GM19468 (cell line): Measurements from ENCODE around the gene CNTN1.

Experiments
- ATAC-seq: cut with Tn5 transposase; IDR thresholded peaks from one replicate; pipeline ENCODE4 v1.9.1; 2021; ENCODE audit warnings: mild to moderate bottlenecking, moderate library complexity, moderate number of reproducible peaks; ENCODE audit not compliant: unreplicated experiment; ENCODE audit errors: extremely low read depth

The CNTN1 gene

GRCh38 chr12:40831916-40832315 lies 139.7 kb downstream of the CNTN1 start:
- ATAC-seq, result no peak

GRCh38 chr12:40832668-40833067 lies 140.4 kb downstream of the CNTN1 start:
- no peak for ATAC-seq

GRCh38 chr12:40833818-40834217 lies 141.6 kb downstream of the CNTN1 start:
- no peak for ATAC-seq

- no peak for ATAC-seq
Observed at GRCh38 chr12:40834321-40834720, 142.1 kb downstream of the CNTN1 start.

- no peak for ATAC-seq
Observed at GRCh38 chr12:40837891-40838429, 145.7 kb downstream of the CNTN1 start.

GRCh38 chr12:40843495-40843894 lies 151.3 kb downstream of the CNTN1 start:
- ATAC-seq, result no peak

- no peak for ATAC-seq
Observed at GRCh38 chr12:40853221-40853620, 161.0 kb downstream of the CNTN1 start.

GRCh38 chr12:40854604-40855003 lies 162.4 kb downstream of the CNTN1 start:
- no peak for ATAC-seq

GRCh38 chr12:40864891-40865290 lies 172.7 kb downstream of the CNTN1 start:
- ATAC-seq, result no peak

- no peak for ATAC-seq
Observed at GRCh38 chr12:40870981-40871380, 178.7 kb downstream of the CNTN1 start.

- no peak for ATAC-seq
Observed at GRCh38 chr12:40874868-40875267, 182.6 kb downstream of the CNTN1 start.

- ATAC-seq, result no peak
Observed at GRCh38 chr12:40889329-40889728, 197.1 kb downstream of the CNTN1 start.

- ATAC-seq, result no peak
Observed at GRCh38 chr12:40892528-40892927, 200.3 kb downstream of the CNTN1 start.

GRCh38 chr12:40898505-40898904 lies 206.3 kb downstream of the CNTN1 start:
- ATAC-seq, result no peak

- no peak for ATAC-seq
Observed at GRCh38 chr12:40903040-40903439, 210.8 kb downstream of the CNTN1 start.

GRCh38 chr12:40907115-40907527 lies 214.9 kb downstream of the CNTN1 start:
- peak; percentile 71 for ATAC-seq

GRCh38 chr12:40911676-40912075 lies 219.4 kb downstream of the CNTN1 start:
- ATAC-seq, result no peak

- ATAC-seq, result no peak
Observed at GRCh38 chr12:40915172-40915571, 222.9 kb downstream of the CNTN1 start.

GRCh38 chr12:40917561-40917960 lies 225.3 kb downstream of the CNTN1 start:
- no peak for ATAC-seq

- no peak for ATAC-seq
Observed at GRCh38 chr12:40921563-40922163, 229.4 kb downstream of the CNTN1 start.

GRCh38 chr12:40937891-40938290 lies 245.7 kb downstream of the CNTN1 start:
- no peak for ATAC-seq

- ATAC-seq, result no peak
Observed at GRCh38 chr12:40942326-40942725, 250.1 kb downstream of the CNTN1 start.
